Neural cell (in vitro differentiated cells): Measurements from ENCODE around the gene CEBPA.

Source experiments
- CTCF ChIP-seq: fragments of 450-650 bp; IDR thresholded peaks from 2 replicates; pipeline ENCODE4 v1.5.1; 2014; ENCODE audit warnings: antibody characterized with exemption, mild to moderate bottlenecking, moderate library complexity; ENCODE audit not compliant: poor library complexity, severe bottlenecking
- EP300 ChIP-seq: fragments of 450-650 bp; conservative IDR thresholded peaks from 2 replicates; pipeline ENCODE4 v1.6.1; 2014; ENCODE audit warnings: antibody characterized with exemption, mild to moderate bottlenecking, moderate library complexity; ENCODE audit not compliant: poor library complexity, severe bottlenecking
- EZH2 ChIP-seq: fragments of 200-600, 300-800 bp; shearing (Covaris generic), sonication (generic); IDR thresholded peaks from 2 replicates; pipeline ENCODE4 v1.6.1; 2014; ENCODE audit warnings: antibody characterized with exemption, low read length, borderline replicate concordance, mild to moderate bottlenecking; ENCODE audit not compliant: insufficient read depth, poor library complexity, severe bottlenecking
- POLR2AphosphoS5 ChIP-seq: IDR thresholded peaks from 2 replicates; pipeline ENCODE4 v1.6.1; 2012
- REST ChIP-seq: IDR thresholded peaks from 2 replicates; pipeline ENCODE4 v1.6.1; 2012; ENCODE audit warnings: borderline replicate concordance
- SMC3 ChIP-seq: fragments of 450-650 bp; conservative IDR thresholded peaks from 2 replicates; pipeline ENCODE4 v1.6.1; 2014; ENCODE audit warnings: antibody characterized with exemption, mild to moderate bottlenecking, moderate library complexity; ENCODE audit not compliant: poor library complexity

GRCh38 chr19:33279430-33280350, 22.6 kb downstream of the CEBPA start:
- TF ChIP-seq REST (no peak), CTCF (no peak), EZH2 (no peak), EP300 (no peak), SMC3 (no peak), POLR2AphosphoS5 (no peak)
